ENCODE data around the gene NUDCD2.
"Not testable (repeated sequence)": the region's sequence is repeated elsewhere in the genome, so short reads cannot be mapped to it uniquely, and the experiment has no call there.

NUDCD2 gene

DNA sequence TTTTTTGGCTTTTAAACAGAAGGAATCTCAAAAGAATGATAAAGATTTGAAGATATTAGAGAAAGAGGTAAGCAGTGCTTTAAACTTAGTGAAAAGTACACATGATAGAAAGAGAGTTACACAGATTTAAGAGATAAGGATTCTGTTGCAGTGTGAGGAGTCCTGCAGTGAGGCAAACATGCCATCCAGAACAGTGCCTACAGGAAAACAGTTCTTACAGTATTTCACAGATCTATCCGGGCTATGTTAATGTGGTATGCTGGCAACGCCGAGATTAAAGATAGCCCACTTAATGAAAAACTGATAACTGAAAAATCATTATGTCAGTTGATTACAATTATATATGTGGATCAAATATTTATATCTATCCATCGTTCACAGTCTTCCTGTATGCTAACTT, 7.8 kb upstream of the NUDCD2 start:
- no peak for DNase-seq (ENCODE audit: low read depth)

DNA sequence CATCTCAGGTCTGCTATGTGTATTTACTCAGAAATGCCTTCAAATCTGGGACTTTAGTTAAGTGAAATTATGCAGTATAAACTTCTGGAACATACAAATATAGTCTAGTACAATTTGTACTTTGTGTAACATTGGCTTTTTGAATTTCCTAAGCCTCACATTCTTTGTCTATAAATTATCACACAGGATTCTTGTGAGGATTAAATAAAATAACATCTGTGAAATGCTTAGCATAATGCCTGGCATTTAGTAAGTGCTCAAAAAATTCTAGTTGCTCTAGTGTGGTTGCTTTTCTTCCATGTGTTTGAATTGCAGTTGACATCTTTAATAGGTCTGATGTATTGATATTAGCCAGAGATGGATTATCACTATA, 3.1 kb upstream of the NUDCD2 start:
- no peak for DNase-seq (ENCODE audit: low read depth)

DNA sequence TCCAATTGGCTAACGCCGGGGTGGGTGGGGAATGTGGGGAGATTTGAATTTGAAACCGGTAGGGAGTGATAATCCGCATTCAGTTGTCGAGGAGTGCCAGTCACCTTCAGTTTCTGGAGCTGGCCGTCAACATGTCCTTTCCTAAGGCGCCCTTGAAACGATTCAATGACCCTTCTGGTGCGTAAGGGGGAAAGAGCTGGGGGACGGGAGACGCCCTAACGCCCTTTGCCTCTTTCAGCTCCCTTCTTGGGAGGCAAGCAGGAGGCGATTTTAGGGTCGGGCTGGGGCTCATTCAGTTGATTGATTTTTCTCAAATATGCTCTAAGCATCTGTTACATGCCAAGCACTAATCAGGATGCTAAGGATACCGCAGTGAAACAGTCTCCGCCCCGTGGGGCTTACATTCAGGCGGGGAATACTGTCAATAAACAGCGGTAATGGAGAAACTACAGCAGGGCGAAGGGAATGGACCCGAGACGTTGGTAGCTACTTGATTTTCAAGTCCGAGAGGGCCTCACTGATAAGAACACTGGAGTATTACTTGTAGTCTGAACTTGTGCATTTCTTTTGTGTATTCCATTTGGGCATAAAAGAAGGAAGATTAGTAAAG, 765 bp upstream of the NUDCD2 start, which contains the start of gene HMMR:
Gene HMMR (plus strand): TSS at position 71 of the 610 bp plus-strand sequence. CDS start 61 bp downstream, at position 132.
- DNase-seq (ENCODE audit: low read depth) = no peak

DNA sequence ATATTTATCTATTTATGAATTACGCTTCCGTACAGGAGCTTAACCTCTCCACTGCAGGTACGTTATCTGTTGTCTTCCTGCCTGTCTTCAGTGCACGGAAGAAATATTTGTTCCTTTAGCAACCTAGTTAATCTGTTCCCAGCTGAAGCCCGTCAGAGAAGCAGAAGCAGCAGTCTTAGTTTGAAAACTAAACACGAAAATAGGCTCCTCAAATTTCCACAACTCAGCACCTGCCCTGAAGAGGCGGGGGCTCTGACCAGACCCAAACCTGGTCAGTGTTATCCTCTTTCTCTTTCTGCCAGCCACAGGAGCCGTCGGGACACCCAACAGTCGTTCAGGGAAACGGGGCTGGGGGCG, 462 bp downstream of the NUDCD2 start:
- no peak for DNase-seq (ENCODE audit: low read depth)

DNA sequence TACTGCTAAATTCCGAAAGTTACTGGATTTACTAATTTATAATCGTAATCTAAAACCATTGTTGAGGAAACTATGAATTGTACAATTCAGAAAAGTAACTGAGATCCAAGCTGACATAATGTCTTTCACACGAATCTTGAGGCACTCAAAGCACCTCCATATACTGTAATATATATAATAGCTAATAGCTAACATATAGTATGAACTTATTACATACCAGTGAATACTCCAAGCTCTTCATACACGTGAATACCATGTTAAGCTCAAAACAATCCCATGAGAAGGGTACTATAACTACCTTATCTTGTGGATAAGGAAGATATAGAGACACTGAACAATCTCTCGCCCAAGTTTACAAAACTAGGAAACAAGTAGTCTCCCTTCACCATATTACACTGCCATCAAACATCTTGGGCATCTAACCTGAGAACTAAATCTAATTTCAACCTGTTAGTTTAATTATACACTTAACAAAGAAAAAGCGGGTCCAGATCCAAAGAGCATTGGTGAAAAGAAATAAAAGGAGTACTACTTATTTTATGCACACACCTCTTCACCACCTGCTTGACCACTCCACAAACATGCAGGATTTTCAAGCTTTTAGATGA, 1.0 kb downstream of the NUDCD2 start:
- no peak for DNase-seq (ENCODE audit: low read depth)

DNA sequence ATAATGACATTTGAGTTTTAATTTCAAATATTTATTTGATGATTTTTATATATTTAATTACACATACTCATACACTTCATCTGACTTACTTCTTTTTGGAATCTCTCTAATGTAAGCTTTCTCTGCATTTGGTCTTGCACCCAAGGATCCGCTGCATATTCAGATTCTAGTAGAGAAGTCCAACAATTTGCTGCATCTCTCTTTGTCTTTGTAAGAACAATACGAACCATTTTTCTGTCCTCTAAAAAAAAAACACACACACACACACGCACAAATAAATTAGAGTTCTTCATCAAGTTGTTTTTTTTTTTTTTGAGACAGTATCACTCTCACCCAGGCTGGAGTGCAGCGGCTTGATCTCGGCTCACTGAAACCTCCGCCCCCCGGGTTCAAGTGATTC, 3.1 kb downstream of the NUDCD2 start:
- DNase-seq (ENCODE audit: low read depth) = no peak

DNA sequence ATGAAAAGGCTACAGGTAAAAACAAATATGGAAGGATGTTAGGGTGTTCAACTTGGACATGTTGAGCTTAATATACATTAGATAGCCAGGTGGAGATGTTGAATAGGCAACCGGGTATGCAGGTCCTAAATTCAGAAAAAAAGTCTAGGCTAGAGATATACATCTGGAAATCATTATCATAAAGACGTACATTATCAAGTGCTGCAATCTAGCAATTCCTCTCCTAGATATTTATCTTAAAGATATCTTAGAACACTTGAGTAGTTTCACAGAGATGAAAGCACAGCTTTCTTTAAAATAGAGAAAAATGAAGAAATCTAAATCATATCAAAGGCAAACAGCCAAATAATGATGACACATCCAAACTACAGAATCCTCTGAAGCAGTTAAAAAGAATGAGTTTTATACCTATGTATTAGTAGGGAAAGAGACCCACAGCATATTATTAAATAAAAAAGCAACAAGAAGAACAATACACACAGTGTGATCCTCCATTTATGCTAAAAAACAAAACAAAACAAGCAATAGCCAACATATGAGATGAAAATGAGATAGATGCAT, 3.8 kb downstream of the NUDCD2 start:
- DNase-seq (ENCODE audit: low read depth) = no peak

DNA sequence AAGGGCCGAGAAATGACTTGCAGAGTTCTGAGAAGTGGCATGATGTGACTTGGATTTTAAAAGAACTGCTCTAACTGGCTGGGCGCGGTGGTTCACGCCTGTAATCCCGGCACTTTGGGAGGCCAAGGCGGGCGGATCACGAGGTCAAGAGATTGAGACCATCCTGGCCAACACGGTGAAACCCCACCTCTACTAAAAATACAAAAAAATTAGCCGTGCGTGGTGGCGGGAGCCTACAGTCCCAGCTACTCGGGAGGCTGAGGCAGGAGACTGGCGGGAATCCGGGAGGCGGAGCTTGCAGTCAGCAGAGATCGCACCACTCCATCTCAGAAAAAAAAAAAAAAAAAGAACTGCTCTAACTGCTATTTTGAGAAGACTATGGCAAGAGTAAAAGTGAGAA, 4.5 kb downstream of the NUDCD2 start:
- DNase-seq (ENCODE audit: low read depth) = not testable (repeated sequence)

DNA sequence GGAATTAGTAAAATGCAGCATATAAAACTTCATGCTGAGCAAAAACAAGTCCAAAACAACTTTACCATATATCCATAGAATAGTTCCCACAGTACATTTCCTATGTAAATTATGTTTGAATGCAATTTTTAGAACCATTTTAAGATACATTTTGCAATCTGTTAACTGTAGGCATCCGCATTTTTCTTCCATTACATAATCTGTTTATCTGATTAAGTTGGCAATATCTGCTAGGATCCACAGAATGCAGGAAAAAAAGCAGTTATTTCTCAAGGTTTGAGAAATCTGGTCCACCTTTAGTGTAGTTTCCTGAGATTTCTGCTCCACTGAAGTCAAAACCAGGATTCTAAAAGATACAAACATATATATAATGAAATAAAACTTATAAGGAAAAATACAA, 6.2 kb downstream of the NUDCD2 start:
- DNase-seq (ENCODE audit: low read depth) = no peak

DNA sequence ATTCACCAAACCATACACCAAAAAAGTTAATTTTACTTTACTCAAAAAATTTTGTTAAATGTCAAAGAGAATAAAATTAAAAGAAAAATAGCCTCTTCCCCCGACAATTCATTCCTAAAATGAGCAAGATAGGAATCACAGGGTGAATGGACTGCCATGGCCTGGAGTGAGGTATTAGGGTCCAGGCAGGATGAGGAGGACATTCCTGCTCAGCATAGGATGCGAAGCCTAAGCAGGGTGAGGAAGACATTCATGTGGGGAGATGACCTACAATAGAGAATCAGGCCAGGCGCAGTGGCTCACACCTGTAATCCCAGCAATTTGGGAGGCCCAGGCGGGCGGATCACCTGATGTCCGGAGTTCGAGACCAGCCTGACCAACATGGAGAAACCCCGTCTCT, 8.4 kb downstream of the NUDCD2 start:
- no peak for DNase-seq (ENCODE audit: low read depth)

DNA sequence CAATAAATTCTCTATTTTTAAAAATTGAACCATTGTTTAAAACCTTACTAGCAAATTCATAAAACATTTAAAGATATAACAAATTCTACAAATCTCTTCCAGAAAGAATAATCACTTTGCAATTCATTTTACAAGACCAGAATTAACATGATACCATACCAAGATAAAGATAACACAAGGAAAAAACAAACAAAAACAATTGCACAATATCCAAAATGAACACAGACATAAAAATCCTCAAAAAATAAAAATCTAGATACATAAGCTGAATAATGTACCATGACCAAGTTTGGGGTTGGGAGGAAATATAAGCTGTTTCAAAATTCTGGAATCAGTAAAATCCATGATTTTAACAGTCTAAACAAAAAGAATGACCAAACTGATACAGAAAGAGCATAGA, 11.4 kb downstream of the NUDCD2 start:
- DNase-seq (ENCODE audit: low read depth) = no peak

DNA sequence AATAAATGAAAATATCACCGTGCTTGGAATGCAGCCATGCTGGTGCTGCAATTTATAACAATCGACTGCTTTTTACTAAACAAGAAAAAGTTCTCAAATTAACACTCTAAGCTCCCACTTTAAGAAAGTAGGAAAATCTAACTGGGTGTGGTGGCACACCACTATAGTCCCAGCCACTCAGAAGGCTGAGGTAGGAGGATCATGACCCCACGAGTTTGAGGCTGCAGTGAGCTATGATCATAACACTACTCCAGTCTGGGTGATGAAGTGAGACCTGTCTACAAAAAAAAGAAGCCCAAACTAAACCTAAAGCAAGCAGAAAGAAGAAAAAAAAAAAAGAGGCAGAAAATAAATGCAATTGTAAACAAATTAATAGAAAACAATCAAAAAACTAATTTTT, 12.0 kb downstream of the NUDCD2 start:
- no peak for DNase-seq (ENCODE audit: low read depth)

DNA sequence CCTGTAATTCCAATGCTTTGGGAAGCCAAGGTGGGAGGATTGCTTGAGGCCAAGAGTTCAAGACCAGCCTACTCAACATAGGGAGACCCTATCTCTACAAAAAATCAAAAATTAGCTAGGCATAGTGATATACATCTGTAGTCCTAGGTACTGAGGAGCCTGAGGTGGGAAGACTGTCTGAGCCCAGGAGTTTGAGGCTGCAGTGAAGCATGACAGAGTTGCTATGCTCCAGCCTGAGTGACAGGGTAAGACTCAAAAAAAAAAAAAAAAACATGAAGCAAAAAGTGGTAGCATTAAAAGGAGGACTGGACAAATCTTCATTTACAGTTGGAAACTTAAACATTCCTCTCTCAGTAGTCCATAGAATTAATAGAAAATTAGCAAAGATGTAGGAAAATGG, 12.7 kb downstream of the NUDCD2 start:
- DNase-seq (ENCODE audit: low read depth) = no peak

DNA sequence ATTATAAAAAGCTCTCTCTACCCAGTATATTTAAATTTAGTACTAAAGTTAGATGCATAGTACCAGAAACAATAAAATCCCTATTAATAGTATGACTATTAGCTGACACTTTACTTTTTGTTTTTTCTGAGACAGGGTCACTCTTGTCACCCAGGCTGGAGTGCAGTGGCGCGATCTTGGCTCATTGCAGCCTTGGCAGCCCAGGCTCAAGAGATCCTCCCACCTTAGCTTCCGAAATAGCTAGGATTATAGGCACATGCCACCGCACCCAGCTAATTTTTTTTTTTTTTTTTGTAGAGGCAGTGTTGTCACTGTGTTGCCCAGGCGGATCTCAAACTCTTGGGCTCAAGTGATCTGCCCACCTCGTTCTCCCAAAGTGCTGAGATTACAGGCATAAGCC, 14.6 kb downstream of the NUDCD2 start:
- DNase-seq (ENCODE audit: low read depth) = no peak

DNA sequence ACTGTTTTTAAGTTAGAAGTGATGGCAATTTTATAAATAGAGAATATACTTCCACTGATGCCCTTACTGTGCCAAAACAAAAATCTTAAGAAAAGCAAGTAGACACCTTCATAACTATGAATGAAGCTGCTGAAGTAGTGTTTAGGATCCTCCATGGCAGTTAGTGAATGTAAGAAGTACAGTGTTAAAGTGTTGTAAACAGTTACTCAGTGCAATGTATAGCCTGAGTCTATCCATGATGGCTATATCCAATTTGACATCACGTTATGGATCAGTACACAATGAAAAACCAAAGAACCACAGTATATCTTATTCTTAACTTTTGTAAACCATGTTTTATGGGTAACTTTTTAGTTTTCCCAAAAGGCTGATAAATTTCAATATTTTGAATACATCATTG, 15.4 kb downstream of the NUDCD2 start:
- no peak for DNase-seq (ENCODE audit: low read depth)

DNA sequence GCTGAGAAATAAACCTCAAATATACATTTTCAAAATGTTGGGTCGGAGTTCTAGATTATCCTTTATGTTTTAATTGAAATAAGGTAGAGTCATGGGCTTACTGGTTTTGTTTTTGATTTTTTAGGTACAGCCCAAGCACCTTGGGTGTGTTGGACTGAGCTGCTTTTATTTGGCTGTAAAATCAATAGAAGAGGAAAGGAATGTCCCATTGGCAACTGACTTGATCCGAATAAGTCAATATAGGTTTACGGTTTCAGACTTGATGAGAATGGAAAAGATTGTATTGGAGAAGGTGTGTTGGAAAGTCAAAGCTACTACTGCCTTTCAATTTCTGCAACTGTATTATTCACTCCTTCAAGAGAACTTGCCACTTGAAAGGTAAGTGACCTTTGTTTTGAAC, 18.9 kb downstream of the NUDCD2 start:
- DNase-seq (ENCODE audit: low read depth) = no peak

DNA sequence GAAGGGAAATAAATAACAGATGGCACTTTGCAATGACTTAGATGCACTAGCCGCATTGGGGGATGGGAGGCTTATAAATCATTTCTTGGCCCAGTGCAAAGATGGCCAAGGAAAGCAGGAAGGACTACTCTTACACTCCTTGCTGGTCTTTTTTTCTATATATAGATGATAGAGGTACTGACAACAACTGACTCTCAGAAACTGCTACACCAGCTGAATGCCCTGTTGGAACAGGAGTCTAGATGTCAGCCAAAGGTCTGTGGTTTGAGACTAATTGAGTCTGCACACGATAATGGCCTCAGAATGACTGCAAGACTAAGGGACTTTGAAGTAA, 20.8 kb downstream of the NUDCD2 start:
- DNase-seq (ENCODE audit: low read depth) = peak; percentile 27

DNA sequence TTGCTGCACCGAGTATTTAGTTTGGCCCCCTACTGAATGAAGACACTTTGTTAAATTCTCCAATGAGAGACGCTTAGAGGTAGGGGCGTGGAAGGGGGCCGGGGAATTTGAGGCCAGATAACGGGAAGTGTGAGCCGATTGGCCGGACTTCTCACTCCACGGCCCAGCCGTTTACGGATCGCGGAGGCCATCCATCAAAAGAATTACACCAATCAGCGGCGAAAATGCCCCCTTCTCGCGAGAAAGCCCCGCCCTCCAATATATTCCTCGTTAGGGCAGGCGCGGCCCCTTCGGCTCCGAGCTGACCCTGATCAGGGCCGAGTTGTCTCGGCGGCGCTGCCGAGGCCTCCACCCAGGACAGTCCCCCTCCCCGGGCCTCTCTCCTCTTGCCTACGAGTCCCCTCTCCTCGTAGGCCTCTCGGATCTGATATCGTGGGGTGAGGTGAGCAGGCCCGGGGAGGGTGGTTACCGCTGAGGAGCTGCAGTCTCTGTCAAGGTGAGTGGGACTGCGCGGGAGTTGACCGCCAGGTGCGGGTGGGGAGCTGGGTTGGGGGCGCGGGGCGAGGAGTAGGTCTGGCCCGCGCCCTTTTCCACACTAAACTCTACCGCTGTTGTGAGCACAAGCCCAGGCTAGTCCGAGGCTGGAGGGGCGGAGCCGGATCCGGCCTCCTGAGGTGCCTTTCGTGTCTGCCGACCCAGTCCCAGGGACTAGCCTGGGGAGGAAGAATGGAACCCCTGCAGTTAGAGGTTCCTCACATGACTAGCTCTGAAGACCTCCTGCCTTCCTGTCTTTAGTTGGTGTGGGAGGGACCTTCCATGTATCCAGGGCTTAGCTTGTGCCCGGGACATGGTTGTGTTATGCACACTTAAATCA, 22.4 kb downstream of the NUDCD2 start, which contains the start of gene CCNG1:
Gene CCNG1 (plus strand): TSS at position 287 of the 874 bp plus-strand sequence. CDS start 1,662 bp downstream, outside the sequence.
- DNase-seq (ENCODE audit: low read depth) = peak; percentile 76

DNA sequence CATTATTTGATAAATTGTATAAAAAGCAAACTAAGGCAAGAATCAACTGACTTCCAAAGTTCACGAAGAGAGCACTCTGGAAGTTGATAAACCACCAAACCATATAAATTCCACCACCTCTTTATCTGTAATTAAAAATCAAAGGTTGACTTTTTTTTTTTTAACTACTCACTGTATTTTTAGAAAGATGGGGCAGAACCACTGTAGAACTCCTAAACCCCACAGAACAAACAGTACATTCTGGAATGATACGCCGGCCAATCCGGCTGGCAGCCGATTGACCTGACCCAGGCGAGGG, 22.9 kb downstream of the NUDCD2 start:
- no peak for DNase-seq (ENCODE audit: low read depth)

DNA sequence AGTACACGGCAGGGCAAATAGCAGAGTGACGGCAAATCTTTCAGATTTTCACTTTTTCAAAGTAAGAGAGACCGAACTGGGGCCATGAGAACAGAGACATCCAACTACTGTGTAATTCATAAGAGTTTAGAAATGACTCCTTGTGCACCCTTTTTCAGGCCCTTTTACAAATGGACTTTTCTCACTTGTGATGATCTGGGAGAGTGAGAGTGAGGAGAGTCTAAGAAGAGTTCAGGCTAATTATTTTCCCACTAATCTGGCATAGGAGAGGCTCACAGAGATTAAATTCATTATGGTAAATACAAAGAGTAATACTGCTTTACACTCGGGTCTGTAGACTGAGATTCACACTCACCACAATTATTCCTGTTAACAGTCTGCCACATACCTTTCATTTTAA, 23.4 kb downstream of the NUDCD2 start:
- no peak for DNase-seq (ENCODE audit: low read depth)

DNA sequence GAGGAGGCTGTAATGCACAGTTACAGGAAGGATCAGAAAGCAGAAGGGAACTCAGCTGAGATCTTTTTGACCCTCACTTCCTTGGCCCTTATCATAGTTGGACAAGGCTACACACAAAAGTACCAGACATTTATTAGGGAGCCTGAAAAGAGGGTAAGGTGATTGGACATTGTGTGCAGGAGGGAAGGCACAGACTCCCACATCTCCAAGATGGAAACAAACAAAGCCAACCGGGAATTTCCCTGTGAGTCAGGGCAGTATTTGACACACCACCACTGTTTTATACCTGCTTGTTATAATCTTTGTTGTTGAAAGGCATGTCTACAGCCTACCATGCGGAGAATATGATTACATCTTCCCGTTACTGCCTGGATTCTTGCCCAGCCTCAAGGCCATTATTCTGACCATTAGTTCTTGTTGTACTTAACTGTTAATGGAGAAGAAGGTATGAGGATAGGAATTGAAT, 25.5 kb downstream of the NUDCD2 start:
- DNase-seq (ENCODE audit: low read depth) = peak; percentile 62

DNA sequence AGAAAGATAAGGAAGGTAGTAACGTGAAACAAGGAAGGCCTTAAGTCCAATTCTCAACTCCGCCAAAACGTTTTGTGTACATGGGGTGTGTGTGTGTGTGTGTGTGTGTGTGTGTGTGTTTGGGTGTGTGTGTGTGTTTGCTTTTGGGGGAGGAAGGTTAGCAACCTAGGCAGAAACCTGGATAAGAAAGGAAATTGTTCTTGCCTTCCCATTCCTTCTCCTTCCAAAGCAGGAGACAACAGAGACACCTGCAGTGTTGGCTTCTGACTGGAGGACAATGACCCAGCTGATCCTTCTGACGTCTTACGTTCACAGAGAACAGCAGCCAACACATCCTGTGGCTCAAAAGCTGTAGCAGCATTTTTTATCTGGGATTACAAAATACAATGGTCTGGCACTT, 26.6 kb downstream of the NUDCD2 start:
- no peak for DNase-seq (ENCODE audit: low read depth)

DNA sequence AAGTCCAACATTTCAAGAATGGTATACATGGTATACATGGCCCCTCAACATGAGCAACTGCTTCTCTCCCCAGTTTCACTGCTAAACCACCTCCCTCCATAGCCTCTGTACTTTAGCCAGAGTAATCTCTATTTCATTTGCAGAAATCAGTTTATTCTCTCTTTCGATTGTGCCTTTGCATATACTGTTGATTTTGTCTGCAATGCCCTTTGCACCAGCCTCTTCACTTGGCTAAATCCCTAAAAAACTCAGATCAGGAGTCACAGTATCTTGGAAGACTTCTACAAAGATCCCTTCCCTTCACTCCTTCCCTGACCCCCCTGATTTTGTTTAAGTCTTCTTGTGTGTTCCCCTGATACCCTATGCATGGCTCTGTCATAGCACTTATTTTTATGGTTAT, 27.4 kb downstream of the NUDCD2 start:
- no peak for DNase-seq (ENCODE audit: low read depth)
